Astrocyte of the cerebellum (primary cell): ENCODE results near the gene ASTN2.

Experiments used
- DNase-seq: peaks from one replicate; pipeline ENCODE4 v3.0.0-alpha.2; 2011; ENCODE audit warnings: low read depth
- H3K4me3 ChIP-seq: 2 replicates; pipeline ENCODE4 v1.5.1; 2011; ENCODE audit warnings: mild to moderate bottlenecking, low read depth, low read length, moderate library complexity
- CTCF ChIP-seq: IDR thresholded peaks from 2 replicates; pipeline ENCODE4 v1.5.1; 2012; ENCODE audit warnings: low read length, low read depth, moderate library complexity, mild to moderate bottlenecking; ENCODE audit errors: missing control alignments
- in situ Hi-C: cut with HindIII; loops from 2 replicates; pipeline ENCODE4 v1.10.0; 2017; ENCODE audit warnings: low sequenced_read_pairs

The ASTN2 gene

GRCh38 chr9:116499986-116500871 lies 914.6 kb downstream of the ASTN2 start:
- in situ Hi-C loops, result no loop called here
- no peak for TF ChIP-seq CTCF
- peak; percentile 36 for DNase-seq
- no peak overlapping the region for H3K4me3 ChIP-seq

GRCh38 chr9:116499434-116499833 lies 915.4 kb downstream of the ASTN2 start:
- no peak for DNase-seq
- no peak for TF ChIP-seq CTCF
- H3K4me3 ChIP-seq, result no peak overlapping the region
- in situ Hi-C loops, result no loop called here

- in situ Hi-C loops, result no loop called here
- no peak for DNase-seq
- peak; percentile 10 for TF ChIP-seq CTCF
- no peak overlapping the region for H3K4me3 ChIP-seq
Observed at GRCh38 chr9:116497095-116497890, 917.6 kb downstream of the ASTN2 start.

- DNase-seq, result no peak
- in situ Hi-C loops, result no loop called here
- H3K4me3 ChIP-seq, result no peak overlapping the region
Observed at GRCh38 chr9:116496167-116496566, 918.7 kb downstream of the ASTN2 start.

GRCh38 chr9:116495725-116496124 lies 919.1 kb downstream of the ASTN2 start:
- H3K4me3 ChIP-seq, result no peak overlapping the region
- DNase-seq, result no peak
- in situ Hi-C loops, result no loop called here
- no peak for TF ChIP-seq CTCF

More at GRCh38 chr9:116496167-116496566, 918.7 kb downstream of the ASTN2 start:
- TF ChIP-seq CTCF, result no peak

- in situ Hi-C loops, result no loop called here
- peak; percentile 63 for TF ChIP-seq CTCF
- no peak for DNase-seq
- H3K4me3 ChIP-seq, result no peak overlapping the region
Observed at GRCh38 chr9:116494815-116495634, 919.8 kb downstream of the ASTN2 start.
